K562 (cell line): ENCODE results near the gene PRR29. TPM values are rescaled to one million over a fixed set of nuclear protein-coding genes. Genes with fewer than 3 reads are reported as not detected.

Source experiments
- RCOR1 ChIP-seq, 2 experiments: IDR thresholded peaks; 2 replicates each; pipeline ENCODE4 v1.6.1; 2012; ENCODE audit warnings: low read depth in 2 of 2, low read length in 2 of 2, borderline replicate concordance in 1 of 2, improper control_type of control experiment in 1 of 2
- TGIF2 ChIP-seq: sonication (generic); formaldehyde crosslinking; IDR thresholded peaks from 2 replicates; pipeline ENCODE4 v1.8.1; 2022; ENCODE audit warnings: mild to moderate bottlenecking, missing genetic modification reagents, moderate library complexity
- ZNF41 ChIP-seq: fragments of 250-450 bp; sonication (Bioruptor Pico); conservative IDR thresholded peaks from 2 replicates; pipeline ENCODE4 v1.4.0; 2020; ENCODE audit warnings: mild to moderate bottlenecking
- polyA plus RNA-seq, 8 experiments: library from polyadenylated mRNA; depleted of rRNA in 4 of 8; stranded (reverse) in 5 of 8; unstranded in 3 of 8; fragments of >200 nt; fragmentation: Nextera tagmentation in 2 of 8; fragmentation: Illumina TruSeq in 1 of 8; extraction: Ambion mirVana in 2 of 8; extraction: Trizol in 1 of 8; gene quantifications; 2 replicates each; pipeline versions ENCODE4 v1.2.1 to v1.2.3, GENCODE V29; 2011 to 2014; ENCODE audit warnings: inconsistent platforms in 1 of 8, missing spikeins in 1 of 8
- total RNA-seq, 7 experiments: library from RNA; depleted of rRNA in 6 of 7; stranded (reverse); fragments of >200 nt in 6 of 7; fragmentation: Illumina TruSeq in 2 of 7; extraction: Trizol in 2 of 7; gene quantifications; 2 replicates each; pipeline versions ENCODE4 v1.2.1 to v1.2.3, GENCODE V29; 2011 to 2021; ENCODE audit warnings: low replicate concordance in 1 of 7
- TF ChIP-seq, protein P1 (sequence below): fragments of 250-450 bp; sonication (Bioruptor Pico); IDR thresholded peaks from 2 replicates; pipeline ENCODE4 v1.8.0; 2022; ENCODE audit warnings: moderate library complexity, mild to moderate bottlenecking, inconsistent platforms
- TF ChIP-seq, protein P2 (sequence below): fragments of 450-650 bp; IDR thresholded peaks from 2 replicates; pipeline ENCODE4 v1.6.1; 2016; ENCODE audit warnings: low read depth

The PRR29 gene
- total and polyA plus RNA-seq, 9 of the 15 experiments (the other 6 are each of a cell fraction or from before 2014, with no cell fraction given) = 0.08 to 0.58 (median 0.15) TPM; not detected in 5

DNA sequence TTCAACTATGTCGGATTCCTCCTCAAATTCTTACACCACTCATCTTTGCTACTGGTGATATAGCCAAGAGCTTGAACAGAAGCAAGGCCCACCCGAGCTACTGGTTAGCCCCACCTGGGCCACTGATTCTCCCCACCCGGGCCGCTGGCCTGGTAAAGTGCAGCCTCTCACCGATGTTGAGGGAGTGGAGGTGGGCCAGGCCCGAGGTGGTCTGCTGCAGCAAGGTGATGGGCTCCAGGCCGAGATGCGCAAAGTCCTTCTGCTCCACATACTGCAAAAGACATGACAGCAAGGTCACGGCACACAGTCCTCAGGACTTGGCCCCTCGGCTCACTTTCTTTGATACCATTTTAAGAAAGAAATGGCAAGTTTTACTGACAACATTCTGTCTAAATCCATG is 55.0 kb downstream of the PRR29 start (continued):
- TF ChIP-seq, protein P1, sequence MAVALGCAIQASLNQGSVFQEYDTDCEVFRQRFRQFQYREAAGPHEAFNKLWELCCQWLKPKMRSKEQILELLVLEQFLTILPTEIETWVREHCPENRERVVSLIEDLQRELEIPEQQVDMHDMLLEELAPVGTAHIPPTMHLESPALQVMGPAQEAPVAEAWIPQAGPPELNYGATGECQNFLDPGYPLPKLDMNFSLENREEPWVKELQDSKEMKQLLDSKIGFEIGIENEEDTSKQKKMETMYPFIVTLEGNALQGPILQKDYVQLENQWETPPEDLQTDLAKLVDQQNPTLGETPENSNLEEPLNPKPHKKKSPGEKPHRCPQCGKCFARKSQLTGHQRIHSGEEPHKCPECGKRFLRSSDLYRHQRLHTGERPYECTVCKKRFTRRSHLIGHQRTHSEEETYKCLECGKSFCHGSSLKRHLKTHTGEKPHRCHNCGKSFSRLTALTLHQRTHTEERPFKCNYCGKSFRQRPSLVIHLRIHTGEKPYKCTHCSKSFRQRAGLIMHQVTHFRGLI (CRISPR knock-in tag) = no peak
- no peak for TF ChIP-seq TGIF2 (CRISPR knock-in tag)
- TF ChIP-seq, protein P2, sequence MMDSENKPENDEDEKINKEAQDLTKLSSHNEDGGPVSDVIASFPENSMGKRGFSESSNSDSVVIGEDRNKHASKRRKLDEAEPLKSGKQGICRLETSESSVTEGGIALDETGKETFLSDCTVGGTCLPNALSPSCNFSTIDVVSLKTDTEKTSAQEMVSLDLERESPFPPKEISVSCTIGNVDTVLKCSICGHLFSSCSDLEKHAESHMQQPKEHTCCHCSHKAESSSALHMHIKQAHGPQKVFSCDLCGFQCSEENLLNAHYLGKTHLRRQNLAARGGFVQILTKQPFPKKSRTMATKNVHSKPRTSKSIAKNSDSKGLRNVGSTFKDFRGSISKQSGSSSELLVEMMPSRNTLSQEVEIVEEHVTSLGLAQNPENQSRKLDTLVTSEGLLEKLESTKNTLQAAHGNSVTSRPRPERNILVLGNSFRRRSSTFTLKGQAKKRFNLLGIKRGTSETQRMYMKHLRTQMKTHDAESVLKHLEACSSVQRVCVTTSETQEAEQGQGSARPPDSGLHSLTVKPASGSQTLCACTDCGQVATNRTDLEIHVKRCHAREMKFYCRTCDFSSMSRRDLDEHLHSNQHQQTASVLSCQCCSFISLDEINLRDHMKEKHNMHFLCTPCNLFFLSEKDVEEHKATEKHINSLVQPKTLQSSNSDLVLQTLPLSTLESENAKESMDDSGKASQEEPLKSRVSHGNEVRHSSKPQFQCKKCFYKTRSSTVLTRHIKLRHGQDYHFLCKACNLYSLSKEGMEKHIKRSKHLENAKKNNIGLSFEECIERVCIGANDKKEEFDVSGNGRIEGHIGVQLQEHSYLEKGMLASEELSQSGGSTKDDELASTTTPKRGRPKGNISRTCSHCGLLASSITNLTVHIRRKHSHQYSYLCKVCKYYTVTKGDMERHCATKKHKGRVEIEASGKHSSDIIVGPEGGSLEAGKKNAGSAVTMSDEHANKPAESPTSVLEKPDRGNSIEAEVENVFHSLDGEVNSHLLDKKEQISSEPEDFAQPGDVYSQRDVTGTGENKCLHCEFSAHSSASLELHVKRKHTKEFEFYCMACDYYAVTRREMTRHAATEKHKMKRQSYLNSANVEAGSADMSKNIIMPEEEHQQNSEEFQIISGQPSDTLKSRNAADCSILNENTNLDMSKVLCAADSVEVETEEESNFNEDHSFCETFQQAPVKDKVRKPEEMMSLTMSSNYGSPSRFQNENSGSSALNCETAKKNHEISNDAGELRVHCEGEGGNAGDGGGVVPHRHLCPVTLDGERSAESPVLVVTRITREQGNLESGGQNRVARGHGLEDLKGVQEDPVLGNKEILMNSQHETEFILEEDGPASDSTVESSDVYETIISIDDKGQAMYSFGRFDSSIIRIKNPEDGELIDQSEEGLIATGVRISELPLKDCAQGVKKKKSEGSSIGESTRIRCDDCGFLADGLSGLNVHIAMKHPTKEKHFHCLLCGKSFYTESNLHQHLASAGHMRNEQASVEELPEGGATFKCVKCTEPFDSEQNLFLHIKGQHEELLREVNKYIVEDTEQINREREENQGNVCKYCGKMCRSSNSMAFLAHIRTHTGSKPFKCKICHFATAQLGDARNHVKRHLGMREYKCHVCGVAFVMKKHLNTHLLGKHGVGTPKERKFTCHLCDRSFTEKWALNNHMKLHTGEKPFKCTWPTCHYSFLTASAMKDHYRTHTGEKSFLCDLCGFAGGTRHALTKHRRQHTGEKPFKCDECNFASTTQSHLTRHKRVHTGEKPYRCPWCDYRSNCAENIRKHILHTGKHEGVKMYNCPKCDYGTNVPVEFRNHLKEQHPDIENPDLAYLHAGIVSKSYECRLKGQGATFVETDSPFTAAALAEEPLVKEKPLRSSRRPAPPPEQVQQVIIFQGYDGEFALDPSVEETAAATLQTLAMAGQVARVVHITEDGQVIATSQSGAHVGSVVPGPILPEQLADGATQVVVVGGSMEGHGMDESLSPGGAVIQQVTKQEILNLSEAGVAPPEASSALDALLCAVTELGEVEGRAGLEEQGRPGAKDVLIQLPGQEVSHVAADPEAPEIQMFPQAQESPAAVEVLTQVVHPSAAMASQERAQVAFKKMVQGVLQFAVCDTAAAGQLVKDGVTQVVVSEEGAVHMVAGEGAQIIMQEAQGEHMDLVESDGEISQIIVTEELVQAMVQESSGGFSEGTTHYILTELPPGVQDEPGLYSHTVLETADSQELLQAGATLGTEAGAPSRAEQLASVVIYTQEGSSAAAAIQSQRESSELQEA = no peak
- TF ChIP-seq RCOR1 (IDR thresholded peaks at IDR 0.05; ENCODE audit: borderline replicate concordance in 1 of 2, low read depth in 2 of 2, low read length in 2 of 2) = no peak
- TF ChIP-seq ZNF41 = no peak

Other genes with a start within 250 kb of the PRR29 start
Only the 7 nearest of the 14 such genes appear.
- not detected in 2 replicates for gene GH2, start 116.4 kb upstream of the PRR29 start, total RNA-seq (2014; rRNA removed)
- not detected in 2 replicates for gene GH2, start 116.4 kb upstream of the PRR29 start, total RNA-seq (2014; rRNA removed; fragmentation: Illumina TruSeq; extraction: Trizol)
- gene GH2, start 116.4 kb upstream of the PRR29 start, total RNA-seq (2015; rRNA removed; fragmentation: Illumina TruSeq; extraction: Trizol) = not detected in 2 replicates
- not detected in 2 replicates for gene GH2, start 116.4 kb upstream of the PRR29 start, total RNA-seq (2021)
- not detected in 2 replicates for gene GH2, start 116.4 kb upstream of the PRR29 start, polyA plus RNA-seq (2011; rRNA removed)
- not detected in 2 replicates for gene GH2, start 116.4 kb upstream of the PRR29 start, polyA plus RNA-seq (2014; fragmentation: Illumina TruSeq; extraction: Trizol)
- not detected for gene GH2, start 116.4 kb upstream of the PRR29 start, polyA plus RNA-seq (2014; fragmentation: Nextera tagmentation; extraction: Ambion mirVana)
- 0.18 TPM in 1 of 2 replicates, not detected in the other for gene GH2, start 116.4 kb upstream of the PRR29 start, polyA plus RNA-seq (2014; rRNA removed)
- not detected in 2 replicates for gene CSH1, start 101.8 kb upstream of the PRR29 start, total RNA-seq (2014; rRNA removed)
- gene CSH1, start 101.8 kb upstream of the PRR29 start, total RNA-seq (2014; rRNA removed; fragmentation: Illumina TruSeq; extraction: Trizol) = not detected in 2 replicates
- not detected in 2 replicates for gene CSH1, start 101.8 kb upstream of the PRR29 start, total RNA-seq (2015; rRNA removed; fragmentation: Illumina TruSeq; extraction: Trizol)
- gene CSH1, start 101.8 kb upstream of the PRR29 start, total RNA-seq (2021) = not detected in 2 replicates
- gene CSH1, start 101.8 kb upstream of the PRR29 start, polyA plus RNA-seq (2011; rRNA removed) = not detected in 2 replicates
- not detected in 2 replicates for gene CSH1, start 101.8 kb upstream of the PRR29 start, polyA plus RNA-seq (2014; fragmentation: Illumina TruSeq; extraction: Trizol)
- gene CSH1, start 101.8 kb upstream of the PRR29 start, polyA plus RNA-seq (2014; fragmentation: Nextera tagmentation; extraction: Ambion mirVana) = not detected
- not detected in 2 replicates for gene CSH1, start 101.8 kb upstream of the PRR29 start, polyA plus RNA-seq (2014; rRNA removed)
- not detected in 2 replicates for gene CSHL1, start 87.1 kb upstream of the PRR29 start, total RNA-seq (2014; rRNA removed)
- not detected in 2 replicates for gene CSHL1, start 87.1 kb upstream of the PRR29 start, total RNA-seq (2014; rRNA removed; fragmentation: Illumina TruSeq; extraction: Trizol)
- gene CSHL1, start 87.1 kb upstream of the PRR29 start, total RNA-seq (2015; rRNA removed; fragmentation: Illumina TruSeq; extraction: Trizol) = not detected in 2 replicates
- not detected in 2 replicates for gene CSHL1, start 87.1 kb upstream of the PRR29 start, total RNA-seq (2021)
- not detected in 2 replicates for gene CSHL1, start 87.1 kb upstream of the PRR29 start, polyA plus RNA-seq (2011; rRNA removed)
- not detected in 2 replicates for gene CSHL1, start 87.1 kb upstream of the PRR29 start, polyA plus RNA-seq (2014; fragmentation: Illumina TruSeq; extraction: Trizol)
- gene CSHL1, start 87.1 kb upstream of the PRR29 start, polyA plus RNA-seq (2014; fragmentation: Nextera tagmentation; extraction: Ambion mirVana) = not detected
- gene CSHL1, start 87.1 kb upstream of the PRR29 start, polyA plus RNA-seq (2014; rRNA removed) = not detected in 2 replicates
- gene GH1, start 79.5 kb upstream of the PRR29 start, total RNA-seq (2014; rRNA removed) = not detected in 2 replicates
- gene GH1, start 79.5 kb upstream of the PRR29 start, total RNA-seq (2014; rRNA removed; fragmentation: Illumina TruSeq; extraction: Trizol) = not detected in 2 replicates
- not detected in 2 replicates for gene GH1, start 79.5 kb upstream of the PRR29 start, total RNA-seq (2015; rRNA removed; fragmentation: Illumina TruSeq; extraction: Trizol)
- not detected in 2 replicates for gene GH1, start 79.5 kb upstream of the PRR29 start, total RNA-seq (2021)
- gene GH1, start 79.5 kb upstream of the PRR29 start, polyA plus RNA-seq (2011; rRNA removed) = not detected in 2 replicates
- not detected in 2 replicates for gene GH1, start 79.5 kb upstream of the PRR29 start, polyA plus RNA-seq (2014; fragmentation: Illumina TruSeq; extraction: Trizol)
- gene GH1, start 79.5 kb upstream of the PRR29 start, polyA plus RNA-seq (2014; fragmentation: Nextera tagmentation; extraction: Ambion mirVana) = not detected
- gene GH1, start 79.5 kb upstream of the PRR29 start, polyA plus RNA-seq (2014; rRNA removed) = not detected in 2 replicates
- not detected in 2 replicates for gene CD79B, start 66.0 kb upstream of the PRR29 start, total RNA-seq (2014; rRNA removed)
- 0.44 TPM in 1 of 2 replicates, not detected in the other for gene CD79B, start 66.0 kb upstream of the PRR29 start, total RNA-seq (2014; rRNA removed; fragmentation: Illumina TruSeq; extraction: Trizol)
- gene CD79B, start 66.0 kb upstream of the PRR29 start, total RNA-seq (2015; rRNA removed; fragmentation: Illumina TruSeq; extraction: Trizol) = not detected in 2 replicates
- 0.38 and 0.62 TPM in 2 replicates for gene CD79B, start 66.0 kb upstream of the PRR29 start, total RNA-seq (2021)
- 0.34 and 0.50 TPM in 2 replicates for gene CD79B, start 66.0 kb upstream of the PRR29 start, polyA plus RNA-seq (2011; rRNA removed)
- gene CD79B, start 66.0 kb upstream of the PRR29 start, polyA plus RNA-seq (2014; fragmentation: Illumina TruSeq; extraction: Trizol) = 0.12 and 0.39 TPM in 2 replicates
- under 1 TPM; 0.15 to 0.18 TPM for gene CD79B, start 66.0 kb upstream of the PRR29 start, polyA plus RNA-seq (2014; fragmentation: Nextera tagmentation; extraction: Ambion mirVana)
- gene CD79B, start 66.0 kb upstream of the PRR29 start, polyA plus RNA-seq (2014; rRNA removed) = 0.57 TPM in 1 of 2 replicates, not detected in the other
- 1.6 and 1.8 TPM in 2 replicates for gene SCN4A, start 25.4 kb upstream of the PRR29 start, total RNA-seq (2014; rRNA removed)
- 0.73 and 1.4 TPM in 2 replicates for gene SCN4A, start 25.4 kb upstream of the PRR29 start, total RNA-seq (2014; rRNA removed; fragmentation: Illumina TruSeq; extraction: Trizol)
- 0.08 and 0.29 TPM in 2 replicates for gene SCN4A, start 25.4 kb upstream of the PRR29 start, total RNA-seq (2015; rRNA removed; fragmentation: Illumina TruSeq; extraction: Trizol)
- 1.1 and 1.4 TPM in 2 replicates for gene SCN4A, start 25.4 kb upstream of the PRR29 start, total RNA-seq (2021)
- gene SCN4A, start 25.4 kb upstream of the PRR29 start, polyA plus RNA-seq (2011; rRNA removed) = 0.50 and 0.60 TPM in 2 replicates
- gene SCN4A, start 25.4 kb upstream of the PRR29 start, polyA plus RNA-seq (2014; fragmentation: Illumina TruSeq; extraction: Trizol) = 1.9 and 4.6 TPM in 2 replicates
- 1 to 10 TPM; 1.7 to 2.6 TPM for gene SCN4A, start 25.4 kb upstream of the PRR29 start, polyA plus RNA-seq (2014; fragmentation: Nextera tagmentation; extraction: Ambion mirVana)
- 0.54 and 2.1 TPM in 2 replicates for gene SCN4A, start 25.4 kb upstream of the PRR29 start, polyA plus RNA-seq (2014; rRNA removed)
- gene ICAM2, start 22.3 kb downstream of the PRR29 start, total RNA-seq (2014; rRNA removed) = 56.9 and 85.3 TPM in 2 replicates
- 28.3 and 42.2 TPM in 2 replicates for gene ICAM2, start 22.3 kb downstream of the PRR29 start, total RNA-seq (2014; rRNA removed; fragmentation: Illumina TruSeq; extraction: Trizol)
- 59.0 and 60.6 TPM in 2 replicates for gene ICAM2, start 22.3 kb downstream of the PRR29 start, total RNA-seq (2015; rRNA removed; fragmentation: Illumina TruSeq; extraction: Trizol)
- 60.6 and 65.4 TPM in 2 replicates for gene ICAM2, start 22.3 kb downstream of the PRR29 start, total RNA-seq (2021)
- gene ICAM2, start 22.3 kb downstream of the PRR29 start, polyA plus RNA-seq (2011; rRNA removed) = 51.0 and 64.1 TPM in 2 replicates
- gene ICAM2, start 22.3 kb downstream of the PRR29 start, polyA plus RNA-seq (2014; fragmentation: Illumina TruSeq; extraction: Trizol) = 89.4 and 91.6 TPM in 2 replicates
- gene ICAM2, start 22.3 kb downstream of the PRR29 start, polyA plus RNA-seq (2014; fragmentation: Nextera tagmentation; extraction: Ambion mirVana) = 10 to 100 TPM; 37.9 to 68.1 TPM
- gene ICAM2, start 22.3 kb downstream of the PRR29 start, polyA plus RNA-seq (2014; rRNA removed) = 70.5 and 78.0 TPM in 2 replicates